Glomerular visceral epithelial cell (primary cell): ENCODE measurements around the gene SRGAP2.
"Not testable (repeated sequence)": the region's sequence is repeated elsewhere in the genome, so short reads cannot be mapped to it uniquely, and the experiment has no call there.

Experiments
- DNase-seq: peaks from one replicate; pipeline ENCODE4 v3.0.0-alpha.2; 2016; ENCODE audit errors: extremely low spot score

Gene SRGAP2

GRCh38 chr1:206250953-206251681, 47.8 kb downstream of the SRGAP2 start:
- not testable (repeated sequence) for DNase-seq

DNA sequence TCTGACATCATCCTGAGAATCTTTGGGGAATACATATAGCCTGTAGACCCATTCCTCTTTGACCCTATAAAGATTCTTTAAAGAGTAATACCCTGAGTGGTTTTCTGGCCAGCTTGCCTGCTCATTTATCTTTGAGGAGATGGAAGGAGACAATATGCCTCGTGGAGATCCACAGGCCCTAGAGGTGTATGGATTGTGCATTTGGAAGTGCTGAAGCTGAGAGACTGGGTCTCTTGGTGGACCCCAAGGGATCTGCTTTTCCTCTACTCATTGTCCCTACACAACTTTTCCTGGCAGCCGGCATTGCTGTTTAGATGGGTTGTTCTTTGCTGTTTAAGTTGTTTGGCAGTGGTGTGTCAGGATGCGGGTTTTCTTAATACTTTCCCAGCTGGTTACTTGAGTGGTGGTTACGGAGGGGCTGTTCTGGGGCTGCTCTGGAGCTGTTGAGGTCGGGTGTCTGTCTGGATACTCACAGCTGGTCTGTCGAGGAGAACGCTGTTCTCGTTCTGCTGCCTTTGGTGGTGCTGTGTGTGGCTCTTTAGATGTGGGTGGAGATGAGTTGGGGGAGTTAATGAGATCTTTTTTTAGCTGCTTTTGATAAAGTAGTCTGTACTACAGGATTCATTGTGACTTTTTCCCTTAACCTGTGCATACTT, 49.5 kb downstream of the SRGAP2 start:
- not testable (repeated sequence) for DNase-seq
